HCT116 (cell line): ENCODE measurements around the gene MAPRE2. TPM values are rescaled to one million over a fixed set of nuclear protein-coding genes. Genes with fewer than 3 reads are reported as not detected.

Source experiments
- ATAC-seq: fragments of 200-7000 bp; cut with Tn5 transposase; 2 replicates; pipeline ENCODE4 v1.9.1; 2020; ENCODE audit warnings: mild to moderate bottlenecking, moderate library complexity
- BruUV-seq: library from RNA; stranded (reverse); fragments of 400-500 nt; replicated peaks from 2 replicates; lab custom pipeline; 2021; lab: Mats Ljungman, UMichigan
- CTCF ChIA-PET: fragments of 300-600 bp; sonication (Branson Sonifier 250); formaldehyde crosslinking; loops from one replicate; lab custom pipeline; 2021; ENCODE audit warnings: antibody characterized with exemption; lab: Charles Lee
- POLR2A ChIA-PET: fragments of 300-600, 350-600 bp; sonication (Branson Sonifier 250); formaldehyde crosslinking; loops from one replicate; lab custom pipeline; 2021; ENCODE audit warnings: antibody characterized with exemption; lab: Charles Lee
- RAD21 ChIA-PET, 2 experiments: fragments of 300-600 bp; sonication (Branson Sonifier 250); formaldehyde crosslinking; loops; one replicate each; lab custom pipeline; 2023; ENCODE audit warnings: low total read pairs in 2 of 2; ENCODE audit not compliant: uncharacterized antibody in 2 of 2, unreplicated experiment in 2 of 2, low non-redundant PET in 1 of 2; lab: Charles Lee
- DNase-seq: peaks from one replicate; pipeline ENCODE4 v3.0.0-alpha.2; 2010; ENCODE audit warnings: low read depth, low spot score
- H2AFZ ChIP-seq: fragments of 200-600 bp; shearing (Covaris generic), sonication (generic); 2 replicates; pipeline ENCODE4 v1.6.1; 2017; ENCODE audit warnings: low read depth, mixed run types, mixed read lengths, antibody characterized with exemption, low read length; ENCODE audit not compliant: poor library complexity, severe bottlenecking
- H3K27ac ChIP-seq: 2 replicates; pipeline ENCODE4 v1.5.1; 2012; ENCODE audit warnings: low read depth, low read length
- H3K27me3 ChIP-seq: fragments of 200-600 bp; sonication (generic); 2 replicates; pipeline ENCODE4 v1.6.1; 2016; ENCODE audit warnings: mixed run types, low read length, mixed read lengths; ENCODE audit not compliant: insufficient read depth
- H3K36me3 ChIP-seq, 2 experiments: fragments of 200-500 bp in 1 of 2; fragments of 200-600 bp in 1 of 2; sonication (Bioruptor generic) in 1 of 2; sonication (generic) in 1 of 2; 2 replicates each; pipeline versions ENCODE4 v1.5.1 to v1.6.1; 2014 to 2016; ENCODE audit warnings: low read length in 2 of 2, inconsistent platforms in 1 of 2, mixed read lengths in 1 of 2, mixed run types in 1 of 2; ENCODE audit not compliant: insufficient read depth in 2 of 2, control insufficient read depth in 1 of 2
- H3K4me1 ChIP-seq, 2 experiments: fragments of 200-600 bp in 1 of 2; sonication (generic) in 1 of 2; 2 replicates each; pipeline versions ENCODE4 v1.5.1 to v1.6.1; 2012 to 2017; ENCODE audit warnings: low read length in 2 of 2, inconsistent platforms in 1 of 2, mild to moderate bottlenecking in 1 of 2, mixed read lengths in 1 of 2, mixed run types in 1 of 2, moderate library complexity in 1 of 2; ENCODE audit not compliant: insufficient read depth in 2 of 2, control insufficient read depth in 1 of 2
- H3K4me2 ChIP-seq: fragments of 200-600 bp; sonication (generic); 2 replicates; pipeline ENCODE4 v1.6.1; 2017; ENCODE audit warnings: mixed run types, low read length, mixed read lengths
- H3K4me3 ChIP-seq, 2 experiments: fragments of 200-600 bp in 1 of 2; sonication (generic) in 1 of 2; replicated peaks in 1 of 2; 2 replicates each; pipeline ENCODE4 v1.5.1; 2011 to 2016; ENCODE audit warnings: low read length in 2 of 2, control low read depth in 1 of 2, low read depth in 1 of 2, mild to moderate bottlenecking in 1 of 2, mixed read lengths in 1 of 2, mixed run types in 1 of 2
- H3K79me2 ChIP-seq: fragments of 200-600 bp; sonication (generic); 2 replicates; pipeline ENCODE4 v1.6.1; 2017; ENCODE audit warnings: mild to moderate bottlenecking, mixed run types, low read length, moderate library complexity, mixed read lengths; ENCODE audit not compliant: insufficient read depth
- H3K9ac ChIP-seq: fragments of 200-600 bp; sonication (generic); 2 replicates; pipeline ENCODE4 v1.6.1; 2016; ENCODE audit warnings: low read length, mixed read lengths
- H3K9me2 ChIP-seq: fragments of 200-600 bp; sonication (generic), shearing (Covaris generic); 2 replicates; pipeline ENCODE4 v1.6.1; 2017; ENCODE audit warnings: mixed run types, mild to moderate bottlenecking, moderate library complexity; ENCODE audit not compliant: insufficient read depth
- H3K9me3 ChIP-seq, 2 experiments: fragments of 200-500 bp in 1 of 2; fragments of 200-600 bp in 1 of 2; sonication (Bioruptor generic) in 1 of 2; sonication (generic) in 1 of 2; 2 replicates each; pipeline ENCODE4 v1.6.1; 2014 to 2017; ENCODE audit warnings: low read length in 2 of 2, mixed read lengths in 2 of 2, inconsistent platforms in 1 of 2, low read depth in 1 of 2, mild to moderate bottlenecking in 1 of 2, mixed run types in 1 of 2, moderate library complexity in 1 of 2; ENCODE audit not compliant: control insufficient read depth in 1 of 2, insufficient read depth in 1 of 2
- H4K20me1 ChIP-seq: fragments of 200-600 bp; sonication (generic), shearing (Covaris generic); 2 replicates; pipeline ENCODE4 v1.6.1; 2017; ENCODE audit warnings: mixed run types, mild to moderate bottlenecking, moderate library complexity; ENCODE audit not compliant: insufficient read depth
- CBX3 ChIP-seq: IDR thresholded peaks from 2 replicates; pipeline ENCODE4 v1.6.1; 2012; ENCODE audit warnings: low read depth
- CTCF ChIP-seq, 3 experiments: fragments of 200-600 bp in 1 of 3; sonication (generic) in 1 of 3; IDR thresholded peaks in 2 of 3; conservative IDR thresholded peaks in 1 of 3; 2 replicates each; pipeline ENCODE4 v1.5.1; 2012 to 2017; ENCODE audit warnings: low read depth in 2 of 3, low read length in 2 of 3, antibody characterized with exemption in 1 of 3, borderline replicate concordance in 1 of 3, control low read depth in 1 of 3, mild to moderate bottlenecking in 1 of 3, mixed read lengths in 1 of 3, mixed run types in 1 of 3, moderate library complexity in 1 of 3; ENCODE audit not compliant: insufficient read depth in 1 of 3
- EGR1 ChIP-seq: IDR thresholded peaks from 2 replicates; pipeline ENCODE4 v1.6.1; 2012; ENCODE audit warnings: low read depth
- ELF1 ChIP-seq: IDR thresholded peaks from 2 replicates; pipeline ENCODE4 v1.6.1; 2012; ENCODE audit warnings: low read depth, borderline replicate concordance
- JUND ChIP-seq: IDR thresholded peaks from 2 replicates; pipeline ENCODE4 v1.6.1; 2012
- MAX ChIP-seq: IDR thresholded peaks from 2 replicates; pipeline ENCODE4 v1.6.1; 2012
- POLR2AphosphoS5 ChIP-seq: IDR thresholded peaks from 2 replicates; pipeline ENCODE4 v1.6.1; 2011; ENCODE audit warnings: mild to moderate bottlenecking, low read depth, low read length, moderate library complexity
- RAD21 ChIP-seq: IDR thresholded peaks from 2 replicates; pipeline ENCODE4 v1.6.1; 2012; ENCODE audit warnings: low read depth, mild to moderate bottlenecking
- SIN3A ChIP-seq: IDR thresholded peaks from 2 replicates; pipeline ENCODE4 v1.6.1; 2012; ENCODE audit warnings: low read depth
- TCF7L2 ChIP-seq: IDR thresholded peaks from 2 replicates; pipeline ENCODE4 v1.7.0; 2011; ENCODE audit warnings: borderline replicate concordance, inconsistent platforms; ENCODE audit not compliant: insufficient read depth, insufficient read length; ENCODE audit errors: extremely low read depth
- intact Hi-C: fragments of 100-400 bp; cut with micrococcal nuclease; formaldehyde crosslinking; loops from 2 replicates; pipeline ENCODE4 v1.10.0; 2022
- total RNA-seq: library from RNA; stranded (reverse); gene quantifications from one replicate; pipeline ENCODE4 v1.2.1, GENCODE V29; 2021; ENCODE audit not compliant: unreplicated experiment

Gene MAPRE2
- total RNA-seq, 1 experiment from 2014 or later, result 17.2 TPM

GRCh38 chr18:34991561-34991960, 49.7 kb upstream of the MAPRE2 start:
- no TSS peak for BruUV-seq
- Histone ChIP-seq H2AFZ (no peak overlapping the region), H3K9ac (no peak overlapping the region), H3K27ac (no peak overlapping the region), H3K4me2 (no peak overlapping the region), H3K9me2 (no peaks in the 10 kb centered on the region), H4K20me1 (no peaks in the 10 kb centered on the region), H3K4me3 (no peak overlapping the region), H3K4me1 (no peaks in the 10 kb centered on the region), H3K9me3 (no peaks in the 10 kb centered on the region), H3K79me2 (no peaks in the 10 kb centered on the region), H3K36me3 (no peaks in the 10 kb centered on the region)
- DNase-seq, result no peak
- POLR2A ChIA-PET, result no interaction called here
- intact Hi-C loops, result no loop called here
- CTCF ChIA-PET, result interaction anchor here (0.9 kb wide), 1 partner anchor 13 kb away, joined by 3 read pairs; no protein-coding TSS in a partner anchor
- TF ChIP-seq JUND (no peak), POLR2AphosphoS5 (no peak), ELF1 (no peak), CTCF (IDR thresholded peaks at IDR 0.05 in 2 of 3, conservative IDR thresholded peaks at IDR 0.05 in 1 of 3; ENCODE audit: borderline replicate concordance in 1 of 3, insufficient read depth in 1 of 3, low read depth in 2 of 3, low read length in 2 of 3) (no peak), TCF7L2 (no peak), SIN3A (no peak), CBX3 (no peak), MAX (no peak), RAD21 (no peak), EGR1 (no peak)
- TF ChIP-seq, all 23 proteins: peak for 0
- no peak for ATAC-seq
- H3K27me3 ChIP-seq, result no peaks in the 10 kb centered on the region
- RAD21 ChIA-PET, result no interaction called here
